ENCODE results near the gene GRK5. TPM values are rescaled to one million over a fixed set of nuclear protein-coding genes. Genes with fewer than 3 reads are reported as not detected.

The GRK5 gene
- total RNA-seq, 1 experiment from 2014 or later = 1.2 TPM

DNA sequence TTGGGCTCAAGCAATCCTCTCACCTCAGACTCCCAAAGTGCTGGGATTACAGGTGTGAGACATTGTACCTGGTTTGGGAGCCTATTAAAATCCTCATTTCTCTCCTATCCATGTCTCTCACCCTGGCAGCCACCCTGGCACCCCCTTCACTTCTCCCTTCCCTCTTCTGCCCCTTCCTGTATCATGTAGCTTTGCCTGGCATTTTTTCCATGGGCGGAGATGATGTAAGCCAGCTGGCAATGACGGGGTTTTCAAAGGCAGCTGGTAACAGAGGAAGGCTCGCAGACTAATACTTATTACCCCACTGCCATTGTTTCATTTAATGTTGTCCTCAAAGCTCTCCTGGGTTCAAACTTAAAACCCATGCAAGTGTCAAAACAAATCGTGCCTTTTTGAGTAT lies 273.3 kb downstream of the GRK5 start:
- no peaks in the 10 kb centered on the region for H3K79me2 ChIP-seq (ENCODE audit: insufficient read depth, low read length)
- H3K4ac ChIP-seq (ENCODE audit: low read depth, low read length) = no peak overlapping the region
- no peak overlapping the region for H2BK20ac ChIP-seq (ENCODE audit: low read depth, low read length, poor library complexity, severe bottlenecking)
- H2BK12ac ChIP-seq (ENCODE audit: insufficient read length, low read depth, low read length) = no peak overlapping the region
- H3K9ac ChIP-seq (ENCODE audit: extremely low read depth, insufficient read length, low read length) = no peak overlapping the region
- no peak overlapping the region for H3K4me2 ChIP-seq (ENCODE audit: insufficient read depth, insufficient read length, low read length)
- no peak overlapping the region for H3K56ac ChIP-seq (ENCODE audit: insufficient read length, low read depth, low read length)
- TF ChIP-seq, protein P1, sequence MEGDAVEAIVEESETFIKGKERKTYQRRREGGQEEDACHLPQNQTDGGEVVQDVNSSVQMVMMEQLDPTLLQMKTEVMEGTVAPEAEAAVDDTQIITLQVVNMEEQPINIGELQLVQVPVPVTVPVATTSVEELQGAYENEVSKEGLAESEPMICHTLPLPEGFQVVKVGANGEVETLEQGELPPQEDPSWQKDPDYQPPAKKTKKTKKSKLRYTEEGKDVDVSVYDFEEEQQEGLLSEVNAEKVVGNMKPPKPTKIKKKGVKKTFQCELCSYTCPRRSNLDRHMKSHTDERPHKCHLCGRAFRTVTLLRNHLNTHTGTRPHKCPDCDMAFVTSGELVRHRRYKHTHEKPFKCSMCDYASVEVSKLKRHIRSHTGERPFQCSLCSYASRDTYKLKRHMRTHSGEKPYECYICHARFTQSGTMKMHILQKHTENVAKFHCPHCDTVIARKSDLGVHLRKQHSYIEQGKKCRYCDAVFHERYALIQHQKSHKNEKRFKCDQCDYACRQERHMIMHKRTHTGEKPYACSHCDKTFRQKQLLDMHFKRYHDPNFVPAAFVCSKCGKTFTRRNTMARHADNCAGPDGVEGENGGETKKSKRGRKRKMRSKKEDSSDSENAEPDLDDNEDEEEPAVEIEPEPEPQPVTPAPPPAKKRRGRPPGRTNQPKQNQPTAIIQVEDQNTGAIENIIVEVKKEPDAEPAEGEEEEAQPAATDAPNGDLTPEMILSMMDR (conservative IDR thresholded peaks at IDR 0.05) = no peak
- Mint-ChIP-seq H3K4me3 (no peak overlapping the region), H3K36me3 (ENCODE audit: insufficient read depth in 1 of 3, low read depth in 3 of 3) (no peaks in the 10 kb centered on the region), H3K27ac (no peak overlapping the region; a peak in 1 of 7 replicates), H3K27me3 (ENCODE audit: low read depth) (peaks cover 95% of the 10 kb centered on the region), H3K4me1 (peaks cover 10 to 24% of the 10 kb centered on the region in 2 experiments), H3K9me3 (no peaks in the 10 kb centered on the region)
- no peak overlapping the region for H4K8ac ChIP-seq (replicated peaks; ENCODE audit: insufficient read length, low read depth, low read length)
- no peak overlapping the region for H3K23ac ChIP-seq (ENCODE audit: insufficient read length, low read depth, low read length)
- H3K18ac ChIP-seq (ENCODE audit: insufficient read length, low read depth, low read length) = no peak overlapping the region
- H3K14ac ChIP-seq (ENCODE audit: insufficient read depth, low read length) = no peak overlapping the region
- no CpG with 5 or more reads among the region's 4 CpGs for WGBS (ENCODE audit: extremely low coverage, insufficient read length, low lambda C conversion rate)
- H2BK120ac ChIP-seq (ENCODE audit: low read depth, low read length, poor library complexity, severe bottlenecking) = no peak overlapping the region
- no peak overlapping the region for H2AFZ ChIP-seq (ENCODE audit: low read length)
- H3K79me1 ChIP-seq (ENCODE audit: insufficient read depth, low read depth, low read length, poor library complexity, severe bottlenecking) = no peaks in the 10 kb centered on the region
- no peak overlapping the region for H2AK5ac ChIP-seq (ENCODE audit: insufficient read length, low read length)
- no peak overlapping the region for H3K27ac ChIP-seq (ENCODE audit: insufficient read length, low read depth, low read length)
- no peaks in the 10 kb centered on the region for H4K20me1 ChIP-seq (ENCODE audit: control insufficient read depth, insufficient read depth, insufficient read length)
- H4K91ac ChIP-seq (ENCODE audit: insufficient read length, low read depth, low read length) = no peak overlapping the region
- H4K5ac ChIP-seq (ENCODE audit: insufficient read length, low read depth, low read length) = no peak overlapping the region
- no peaks in the 10 kb centered on the region for H3K23me2 ChIP-seq (ENCODE audit: insufficient read length, low read depth, low read length, poor library complexity, severe bottlenecking)
- H2BK15ac ChIP-seq (ENCODE audit: low read depth, low read length) = no peak overlapping the region
- DNase-seq = no peak
- no peak overlapping the region for H3T11ph ChIP-seq (ENCODE audit: low read length)
- no peaks in the 10 kb centered on the region; the same call in 1 of the 2 replicates for H3K4me1 ChIP-seq (ENCODE audit: insufficient read depth, low read length)
- H3K27me3 ChIP-seq (ENCODE audit: insufficient read depth, low read length) = peaks cover 46% of the 10 kb centered on the region
- no peak overlapping the region for H2BK5ac ChIP-seq (ENCODE audit: insufficient read length, low read length)
- H3K9me3 ChIP-seq (ENCODE audit: control insufficient read depth, low read depth, low read length) = no peaks in the 10 kb centered on the region

Data from H9 (cell line).